WTC11 (cell line): ENCODE data around the gene CACNA1D.

ENCODE experiments used
- CBFB ChIP-seq: sonication (generic); formaldehyde crosslinking; IDR thresholded peaks from 2 replicates; pipeline ENCODE4 v1.8.1; 2022; ENCODE audit warnings: mild to moderate bottlenecking, low read depth, missing genetic modification reagents
- GTF2I ChIP-seq: fragments of 250-450 bp; sonication (Bioruptor Pico); conservative IDR thresholded peaks from 2 replicates; pipeline ENCODE4 v1.4.0; 2021; ENCODE audit warnings: mild to moderate bottlenecking
- NFE2L1 ChIP-seq: sonication (generic); formaldehyde crosslinking; IDR thresholded peaks from 2 replicates; pipeline ENCODE4 v1.8.1; 2023; ENCODE audit warnings: missing genetic modification reagents
- TF ChIP-seq, protein P1 (sequence below): fragments of 200-600 bp; IDR thresholded peaks from 2 replicates; pipeline ENCODE4 v1.8.0; 2022; ENCODE audit warnings: antibody characterized with exemption
- TF ChIP-seq, protein P2 (sequence below): sonication (generic); formaldehyde crosslinking; IDR thresholded peaks from 2 replicates; pipeline ENCODE4 v1.8.0; 2022; ENCODE audit warnings: mild to moderate bottlenecking, missing genetic modification reagents
- TF ChIP-seq, protein P3 (sequence below): fragments of 250-450 bp; sonication (Bioruptor Pico); IDR thresholded peaks from 2 replicates; pipeline ENCODE4 v2.1.2; 2022; ENCODE audit warnings: mild to moderate bottlenecking, moderate library complexity

DNA sequence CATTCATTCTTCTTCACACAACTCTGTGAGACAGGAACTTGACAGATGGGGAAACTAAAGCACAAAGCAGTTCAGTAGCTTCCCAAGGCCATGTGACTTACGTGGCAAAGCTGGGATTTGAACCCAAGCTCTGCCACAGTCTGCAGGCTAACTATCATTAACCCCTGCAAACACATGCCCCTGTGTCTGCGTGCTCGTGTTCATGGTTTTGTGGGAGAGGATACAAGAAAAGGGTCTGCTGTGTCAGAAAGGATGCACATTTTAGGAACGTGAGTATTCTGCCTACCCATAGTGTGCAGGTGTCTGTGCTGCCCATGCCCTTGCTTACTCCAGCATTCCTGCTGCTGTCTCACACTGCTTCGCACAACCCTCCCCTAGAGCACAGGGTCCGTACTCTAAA, 214.8 kb downstream of the CACNA1D start:
- TF ChIP-seq, protein P1, sequence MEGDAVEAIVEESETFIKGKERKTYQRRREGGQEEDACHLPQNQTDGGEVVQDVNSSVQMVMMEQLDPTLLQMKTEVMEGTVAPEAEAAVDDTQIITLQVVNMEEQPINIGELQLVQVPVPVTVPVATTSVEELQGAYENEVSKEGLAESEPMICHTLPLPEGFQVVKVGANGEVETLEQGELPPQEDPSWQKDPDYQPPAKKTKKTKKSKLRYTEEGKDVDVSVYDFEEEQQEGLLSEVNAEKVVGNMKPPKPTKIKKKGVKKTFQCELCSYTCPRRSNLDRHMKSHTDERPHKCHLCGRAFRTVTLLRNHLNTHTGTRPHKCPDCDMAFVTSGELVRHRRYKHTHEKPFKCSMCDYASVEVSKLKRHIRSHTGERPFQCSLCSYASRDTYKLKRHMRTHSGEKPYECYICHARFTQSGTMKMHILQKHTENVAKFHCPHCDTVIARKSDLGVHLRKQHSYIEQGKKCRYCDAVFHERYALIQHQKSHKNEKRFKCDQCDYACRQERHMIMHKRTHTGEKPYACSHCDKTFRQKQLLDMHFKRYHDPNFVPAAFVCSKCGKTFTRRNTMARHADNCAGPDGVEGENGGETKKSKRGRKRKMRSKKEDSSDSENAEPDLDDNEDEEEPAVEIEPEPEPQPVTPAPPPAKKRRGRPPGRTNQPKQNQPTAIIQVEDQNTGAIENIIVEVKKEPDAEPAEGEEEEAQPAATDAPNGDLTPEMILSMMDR: no peak
- no peak for TF ChIP-seq NFE2L1 (CRISPR knock-in tag)
- TF ChIP-seq, protein P2, sequence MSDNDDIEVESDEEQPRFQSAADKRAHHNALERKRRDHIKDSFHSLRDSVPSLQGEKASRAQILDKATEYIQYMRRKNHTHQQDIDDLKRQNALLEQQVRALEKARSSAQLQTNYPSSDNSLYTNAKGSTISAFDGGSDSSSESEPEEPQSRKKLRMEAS (CRISPR knock-in tag): no peak
- no peak for TF ChIP-seq GTF2I
- TF ChIP-seq CBFB: no peak
- TF ChIP-seq, protein P3, sequence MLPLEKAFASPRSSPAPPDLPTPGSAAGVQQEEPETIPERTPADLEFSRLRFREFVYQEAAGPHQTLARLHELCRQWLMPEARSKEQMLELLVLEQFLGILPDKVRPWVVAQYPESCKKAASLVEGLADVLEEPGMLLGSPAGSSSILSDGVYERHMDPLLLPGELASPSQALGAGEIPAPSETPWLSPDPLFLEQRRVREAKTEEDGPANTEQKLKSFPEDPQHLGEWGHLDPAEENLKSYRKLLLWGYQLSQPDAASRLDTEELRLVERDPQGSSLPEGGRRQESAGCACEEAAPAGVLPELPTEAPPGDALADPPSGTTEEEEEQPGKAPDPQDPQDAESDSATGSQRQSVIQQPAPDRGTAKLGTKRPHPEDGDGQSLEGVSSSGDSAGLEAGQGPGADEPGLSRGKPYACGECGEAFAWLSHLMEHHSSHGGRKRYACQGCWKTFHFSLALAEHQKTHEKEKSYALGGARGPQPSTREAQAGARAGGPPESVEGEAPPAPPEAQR: no peak
